DMS153 (cell line): ENCODE measurements around the gene CPA4.

ENCODE experiments used
- DNase-seq: peaks from one replicate; lab custom pipeline; 2025; lab: John Stamatoyannopoulos, UW

Gene CPA4

GRCh38 chr7:130345725-130346124 lies 52.8 kb downstream of the CPA4 start:
- no peak for DNase-seq

- no peak for DNase-seq
These were observed 53.4 kb downstream of the CPA4 start for GRCh38 chr7:130346177-130346905.

DNA sequence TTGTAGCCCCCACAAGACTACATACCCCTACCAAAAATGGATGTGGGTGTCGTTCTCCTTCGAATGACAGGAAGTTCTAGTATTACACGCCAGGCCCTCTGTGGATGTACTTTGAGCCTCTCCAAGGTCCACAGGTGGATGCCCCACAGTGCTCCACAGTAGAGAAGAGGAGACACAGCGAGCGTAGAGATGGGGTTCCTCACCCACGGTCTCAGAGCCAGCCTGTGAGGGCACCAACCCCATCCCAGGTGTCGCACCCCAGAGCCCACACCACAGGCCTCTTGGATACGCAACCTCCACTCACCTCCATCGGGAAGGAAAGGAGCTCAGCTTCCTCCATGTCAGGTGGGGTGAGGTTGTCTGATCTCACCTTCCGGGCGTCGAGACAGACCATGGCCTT lies 54.0 kb downstream of the CPA4 start:
- DNase-seq, result no peak

DNA sequence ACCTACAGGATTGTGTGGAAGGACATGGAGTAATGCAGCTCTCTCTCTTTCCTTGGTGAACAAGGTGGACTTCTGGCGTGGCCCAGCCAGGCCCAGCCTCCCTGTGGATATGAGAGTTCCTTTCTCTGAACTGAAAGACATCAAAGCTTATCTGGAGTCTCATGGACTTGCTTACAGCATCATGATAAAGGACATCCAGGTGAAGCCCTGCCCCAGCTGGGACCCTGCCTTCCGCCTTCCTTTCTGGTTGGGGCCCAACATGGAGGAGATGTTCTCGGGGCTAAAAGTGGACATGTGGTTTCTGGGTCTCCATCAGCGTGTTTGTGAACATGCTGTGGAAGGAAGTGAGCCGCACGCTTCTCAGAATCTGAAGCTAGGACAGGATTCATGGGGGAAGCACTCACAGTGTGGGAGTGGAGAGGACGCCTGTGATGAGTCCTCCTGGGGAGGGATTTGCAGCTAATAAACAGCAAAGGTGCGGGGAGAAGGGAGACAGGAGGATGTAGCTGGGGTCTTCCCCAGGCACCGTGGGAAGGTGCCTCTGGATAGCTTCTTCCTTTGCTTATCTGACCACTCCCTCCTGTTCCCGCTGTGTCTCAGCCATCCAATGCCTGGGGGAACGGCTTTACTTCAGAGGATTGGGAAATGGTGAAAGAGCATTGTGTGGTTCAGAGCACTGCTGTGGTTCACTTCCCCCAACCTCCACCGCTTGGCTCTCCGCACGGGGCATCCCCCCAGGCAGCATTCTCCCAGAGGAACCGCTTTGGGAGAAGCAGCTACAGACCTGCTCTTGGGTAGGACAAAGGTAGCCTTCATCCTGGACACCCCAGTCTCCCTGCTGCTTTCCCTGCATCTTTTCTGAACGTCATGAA lies 57.2 kb downstream of the CPA4 start:
- no peak for DNase-seq

DNA sequence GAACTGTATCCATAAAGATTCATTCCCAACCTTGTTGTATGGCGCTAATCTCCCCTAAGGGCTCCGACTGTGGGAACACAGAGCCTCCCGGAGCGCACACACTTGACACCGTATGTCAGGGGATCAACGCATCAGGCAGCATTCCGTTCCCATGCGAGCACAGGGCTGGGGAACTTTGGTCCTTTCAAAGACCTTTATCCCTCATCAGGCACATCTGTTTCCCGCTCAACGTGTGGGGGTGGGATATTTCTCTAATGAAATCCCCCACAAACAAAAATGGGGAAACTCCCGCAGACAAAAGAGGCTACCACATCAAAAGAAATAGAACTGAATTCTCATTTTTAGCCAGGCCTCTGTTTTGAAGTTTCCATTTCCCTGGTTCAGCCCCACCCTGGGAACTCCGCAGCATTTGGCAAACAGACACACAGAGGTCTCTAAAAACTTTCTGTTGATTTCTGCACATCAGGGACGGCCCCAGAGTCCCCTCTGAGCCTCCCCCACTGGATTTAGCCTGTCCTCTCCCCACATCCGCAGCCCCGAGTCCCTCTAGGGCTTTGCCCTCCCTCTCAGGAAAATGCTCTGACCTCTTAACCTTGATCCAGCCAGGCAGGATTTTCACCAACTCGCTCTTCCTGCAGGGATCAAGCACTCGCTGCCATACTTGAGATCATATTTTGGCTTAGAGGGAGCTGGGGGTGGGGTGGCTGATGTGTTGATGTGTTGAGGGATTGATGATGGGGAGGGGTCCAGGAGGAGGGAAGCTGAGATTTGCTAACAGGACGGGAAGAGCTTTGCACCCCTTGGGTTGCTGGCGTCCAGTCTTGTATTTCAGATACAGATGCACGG lies 58.2 kb downstream of the CPA4 start:
- peak; percentile 37 for DNase-seq

DNA sequence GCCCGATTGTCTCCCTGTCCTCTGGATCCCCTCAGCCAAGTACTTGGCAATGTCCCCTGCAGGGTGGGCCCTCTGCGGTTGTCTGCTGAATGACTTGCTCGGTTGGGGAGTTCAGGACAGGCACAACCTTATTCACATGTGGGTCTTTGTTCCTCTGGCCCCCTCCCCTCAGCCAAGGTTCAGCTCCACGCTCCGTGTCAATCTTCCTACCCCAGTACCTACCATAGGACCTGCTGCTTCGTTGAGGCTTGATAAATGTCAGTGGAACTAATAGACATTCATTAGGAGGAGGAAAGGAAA lies 58.8 kb downstream of the CPA4 start:
- DNase-seq, result no peak

GRCh38 chr7:130352194-130353074 lies 59.5 kb downstream of the CPA4 start:
- DNase-seq, result peak; percentile 75

- no peak for DNase-seq
These were observed 60.2 kb downstream of the CPA4 start for GRCh38 chr7:130353196-130353595.

- DNase-seq, result no peak
These were observed 63.3 kb downstream of the CPA4 start for GRCh38 chr7:130356121-130356875.

DNA sequence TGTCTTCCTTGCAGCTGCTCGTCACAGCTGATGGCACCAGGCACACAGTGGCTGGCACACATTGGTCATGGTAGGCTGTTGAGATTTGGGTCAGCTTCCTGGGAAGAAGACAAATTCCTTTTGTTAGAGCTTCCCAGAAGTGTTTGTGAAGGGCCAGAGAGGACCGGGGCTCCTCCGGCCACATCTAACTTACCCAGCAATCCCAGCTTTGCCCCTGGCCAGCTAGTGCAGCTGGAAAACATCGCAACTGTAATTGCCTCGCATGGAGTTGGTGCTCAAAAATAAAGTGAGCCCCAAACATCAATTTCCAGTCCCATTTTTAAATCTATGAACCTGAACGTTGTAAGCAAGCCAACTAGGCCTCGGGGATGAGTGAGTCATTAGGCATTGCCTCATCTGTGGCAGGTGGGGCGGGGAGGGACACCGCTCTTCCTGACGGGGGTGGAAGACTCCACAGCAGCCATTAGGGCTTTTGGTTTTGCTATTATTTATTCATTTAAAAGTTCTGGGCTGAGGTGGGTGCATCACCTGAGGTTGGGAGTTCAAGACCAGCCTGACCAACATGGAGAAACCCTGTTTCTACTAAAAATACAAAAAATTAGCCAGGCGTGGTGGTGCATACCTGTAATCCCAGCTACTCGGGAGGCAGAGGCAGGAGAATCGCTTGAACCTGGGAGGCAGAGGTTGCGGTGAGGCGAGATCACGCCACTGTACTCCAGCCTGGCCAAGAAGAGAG lies 64.1 kb downstream of the CPA4 start:
- DNase-seq, result no peak

- no peak for DNase-seq
These were observed 65.5 kb downstream of the CPA4 start for GRCh38 chr7:130358471-130358870.

- no peak for DNase-seq
These were observed 66.4 kb downstream of the CPA4 start for GRCh38 chr7:130359276-130359857.

DNA sequence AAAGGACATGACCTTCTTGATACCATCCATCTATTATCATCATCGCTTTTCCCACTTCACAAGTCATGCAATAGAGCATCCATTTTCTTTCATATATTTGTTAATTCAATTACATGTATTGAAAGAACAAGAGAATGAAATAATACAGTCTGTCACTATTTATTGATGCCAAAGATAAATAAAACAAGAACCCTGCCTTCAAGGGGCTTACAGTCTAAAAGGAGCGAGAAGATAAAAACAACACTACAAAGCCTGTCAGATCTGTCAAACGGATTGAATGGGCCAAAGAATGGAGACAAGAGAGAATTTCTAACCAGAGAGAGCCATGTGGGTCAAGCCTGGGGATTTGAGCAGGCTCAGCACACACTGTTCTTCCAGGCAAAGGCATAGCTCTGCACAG lies 67.6 kb downstream of the CPA4 start:
- no peak for DNase-seq

DNA sequence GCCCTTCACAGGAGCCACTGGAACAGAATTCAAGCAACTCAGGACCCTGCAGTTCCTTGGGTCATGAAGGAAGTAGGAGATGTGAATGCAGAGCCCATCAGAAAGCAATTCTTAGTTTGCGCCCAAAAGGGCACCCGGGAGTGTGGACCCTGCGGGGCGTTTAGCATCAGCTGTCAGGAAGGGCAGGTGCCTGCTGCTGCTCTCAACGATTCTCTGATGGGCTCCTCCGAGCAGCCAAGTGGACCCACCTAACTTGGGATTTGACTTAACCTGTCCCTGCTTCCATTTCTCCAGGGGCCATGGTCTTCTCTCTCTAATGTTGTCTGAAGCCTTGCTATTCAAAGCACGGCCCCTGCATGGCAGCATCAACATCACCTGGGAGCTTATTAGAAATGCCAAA lies 68.7 kb downstream of the CPA4 start:
- DNase-seq, result no peak

GRCh38 chr7:130362251-130362816 lies 69.4 kb downstream of the CPA4 start:
- DNase-seq, result no peak

DNA sequence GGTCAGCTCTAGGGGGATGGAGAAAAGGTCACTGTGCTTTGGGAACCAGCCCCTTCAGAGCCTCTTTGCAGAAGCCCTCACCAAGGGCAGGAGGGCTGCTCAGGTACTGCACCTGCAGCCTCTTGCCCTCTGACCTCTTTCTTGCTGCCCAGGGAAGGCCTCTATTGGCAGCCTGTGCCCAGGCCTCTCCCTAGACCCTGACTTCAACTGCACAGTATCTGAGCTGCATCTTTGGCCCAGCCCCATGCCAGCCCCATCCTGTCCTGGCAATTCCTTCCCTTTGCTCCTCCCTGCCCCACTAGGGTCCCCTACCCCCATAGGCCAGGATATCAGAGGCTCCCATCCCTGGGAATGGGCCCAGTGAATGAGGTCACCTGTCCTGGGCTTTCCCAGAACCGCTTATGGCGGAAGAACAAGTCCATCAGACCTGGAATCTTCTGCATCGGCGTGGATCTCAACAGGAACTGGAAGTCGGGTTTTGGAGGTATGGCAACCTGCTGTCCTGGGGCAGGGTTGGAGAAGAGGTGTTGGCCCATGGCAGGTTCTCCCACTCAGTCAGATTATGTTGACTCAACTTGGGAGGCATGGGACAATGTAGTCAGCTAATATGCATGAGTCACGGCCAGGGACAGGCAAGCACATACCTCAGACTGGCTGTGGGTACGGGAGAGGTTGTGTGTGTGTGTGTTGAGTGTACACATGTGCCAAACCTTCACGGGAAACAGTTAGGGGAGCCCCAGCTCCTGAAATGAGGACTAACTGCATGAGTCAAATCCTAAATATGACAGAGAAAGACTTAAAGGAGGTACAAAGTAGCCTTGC lies 70.3 kb downstream of the CPA4 start:
- no peak for DNase-seq

DNA sequence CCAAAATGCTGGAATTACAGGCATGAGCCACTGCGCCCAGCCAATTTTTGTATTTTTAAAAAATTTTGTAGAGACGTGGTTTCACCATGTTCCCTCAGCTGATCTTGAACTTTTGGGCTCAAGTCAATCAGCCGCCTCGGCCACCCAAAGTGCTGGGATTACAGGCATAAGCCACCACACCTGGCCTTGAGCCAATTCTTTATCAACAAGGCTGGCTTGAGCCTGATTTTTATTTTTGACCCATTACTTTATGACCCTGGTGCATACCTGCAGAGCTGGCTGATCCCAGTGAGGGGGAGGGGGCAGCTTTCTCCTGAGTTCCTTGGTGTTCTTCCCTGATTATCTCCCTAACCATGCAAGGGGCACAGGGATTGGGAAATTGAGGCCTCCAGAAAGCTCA lies 71.5 kb downstream of the CPA4 start:
- no peak for DNase-seq

GRCh38 chr7:130365088-130365487 lies 72.1 kb downstream of the CPA4 start:
- DNase-seq, result no peak
